GM19023 (cell line): ENCODE results near the gene TIA1.
"Not testable (repeated sequence)": the region's sequence is repeated elsewhere in the genome, so short reads cannot be mapped to it uniquely, and the experiment has no call there.

Experiments used
- ATAC-seq: cut with Tn5 transposase; IDR thresholded peaks from one replicate; pipeline ENCODE4 v1.9.1; 2021; ENCODE audit warnings: mild to moderate bottlenecking, moderate library complexity; ENCODE audit not compliant: unreplicated experiment

Gene TIA1

GRCh38 chr2:70223305-70223704 lies 25.1 kb downstream of the TIA1 start:
- not testable (repeated sequence) for ATAC-seq

GRCh38 chr2:70214953-70215549 lies 33.4 kb downstream of the TIA1 start:
- no peak for ATAC-seq

- no peak for ATAC-seq
Observed at GRCh38 chr2:70214365-70214764, 34.1 kb downstream of the TIA1 start.

- no peak for ATAC-seq
Observed at GRCh38 chr2:70212298-70212932, 36.0 kb downstream of the TIA1 start.

- ATAC-seq, result no peak
Observed at GRCh38 chr2:70211595-70211994, 36.8 kb downstream of the TIA1 start.

- no peak for ATAC-seq
Observed at GRCh38 chr2:70204452-70204851, 44.0 kb downstream of the TIA1 start.

GRCh38 chr2:70203086-70203485 lies 45.3 kb downstream of the TIA1 start:
- no peak for ATAC-seq

- ATAC-seq, result no peak
Observed at GRCh38 chr2:70202236-70202806, 46.1 kb downstream of the TIA1 start.

- no peak for ATAC-seq
Observed at GRCh38 chr2:70201831-70202230, 46.6 kb downstream of the TIA1 start.

- ATAC-seq, result no peak
Observed at GRCh38 chr2:70201225-70201768, 47.1 kb downstream of the TIA1 start.

- no peak for ATAC-seq
Observed at GRCh38 chr2:70199320-70199864, 49.0 kb downstream of the TIA1 start.

GRCh38 chr2:70192516-70192915 lies 55.9 kb downstream of the TIA1 start:
- ATAC-seq, result no peak

GRCh38 chr2:70191244-70191735 lies 57.1 kb downstream of the TIA1 start:
- no peak for ATAC-seq

GRCh38 chr2:70190418-70191243 lies 57.8 kb downstream of the TIA1 start, which contains the start of gene C2orf42:
TSS of gene C2orf42 (minus strand) at chr2:70191019. CDS start at chr2:70181985, 9,034 bp downstream.
- peak; percentile 82 for ATAC-seq

- no peak for ATAC-seq
Observed at GRCh38 chr2:70188460-70188859, 60.0 kb downstream of the TIA1 start.

GRCh38 chr2:70187170-70187569 lies 61.3 kb downstream of the TIA1 start:
- ATAC-seq, result not testable (repeated sequence)

- no peak for ATAC-seq
Observed at GRCh38 chr2:70182689-70183088, 65.7 kb downstream of the TIA1 start.

- ATAC-seq, result peak; percentile 78
Observed at GRCh38 chr2:70181363-70181956, 67.0 kb downstream of the TIA1 start.

- no peak for ATAC-seq
Observed at GRCh38 chr2:70173520-70173919, 74.9 kb downstream of the TIA1 start.

- not testable (repeated sequence) for ATAC-seq
Observed at GRCh38 chr2:70169654-70170245, 78.7 kb downstream of the TIA1 start.
